Measurements from ENCODE around the gene POU6F2.

DNA sequence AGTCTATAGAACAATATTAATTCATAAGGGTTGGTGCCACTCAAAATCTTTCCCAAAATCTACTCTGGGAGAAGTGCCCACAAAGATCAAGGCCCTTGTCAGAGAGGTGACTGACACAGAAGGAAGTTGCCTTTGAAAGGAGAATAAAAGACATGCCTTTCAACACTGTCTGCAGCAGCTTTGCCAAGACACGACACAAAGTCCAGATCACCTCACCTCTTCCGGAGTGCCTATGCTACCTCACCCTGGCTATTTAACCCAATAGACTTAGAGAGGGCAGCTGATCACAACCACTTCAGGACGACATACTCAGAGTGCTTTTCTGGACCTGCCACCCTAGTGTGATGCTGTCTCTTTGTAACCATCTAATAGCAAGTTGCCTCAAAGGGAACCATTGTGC, 539.5 kb downstream of the POU6F2 start:
- TF ChIP-seq, protein P1, sequence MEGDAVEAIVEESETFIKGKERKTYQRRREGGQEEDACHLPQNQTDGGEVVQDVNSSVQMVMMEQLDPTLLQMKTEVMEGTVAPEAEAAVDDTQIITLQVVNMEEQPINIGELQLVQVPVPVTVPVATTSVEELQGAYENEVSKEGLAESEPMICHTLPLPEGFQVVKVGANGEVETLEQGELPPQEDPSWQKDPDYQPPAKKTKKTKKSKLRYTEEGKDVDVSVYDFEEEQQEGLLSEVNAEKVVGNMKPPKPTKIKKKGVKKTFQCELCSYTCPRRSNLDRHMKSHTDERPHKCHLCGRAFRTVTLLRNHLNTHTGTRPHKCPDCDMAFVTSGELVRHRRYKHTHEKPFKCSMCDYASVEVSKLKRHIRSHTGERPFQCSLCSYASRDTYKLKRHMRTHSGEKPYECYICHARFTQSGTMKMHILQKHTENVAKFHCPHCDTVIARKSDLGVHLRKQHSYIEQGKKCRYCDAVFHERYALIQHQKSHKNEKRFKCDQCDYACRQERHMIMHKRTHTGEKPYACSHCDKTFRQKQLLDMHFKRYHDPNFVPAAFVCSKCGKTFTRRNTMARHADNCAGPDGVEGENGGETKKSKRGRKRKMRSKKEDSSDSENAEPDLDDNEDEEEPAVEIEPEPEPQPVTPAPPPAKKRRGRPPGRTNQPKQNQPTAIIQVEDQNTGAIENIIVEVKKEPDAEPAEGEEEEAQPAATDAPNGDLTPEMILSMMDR (IDR thresholded peaks at IDR 0.05): no peak
- no peak for TF ChIP-seq POLR2A (IDR thresholded peaks at IDR 0.05)

Measured in body of pancreas (tissue), 4 donors.